ENCODE measurements around the gene GBP2.
"Not testable (repeated sequence)": the region's sequence is repeated elsewhere in the genome, so short reads cannot be mapped to it uniquely, and the experiment has no call there.

Gene GBP2

GRCh38 chr1:89126602-89127565, 970 bp upstream of the GBP2 start:
- DNase-seq (ENCODE audit: low spot score): not testable (repeated sequence)

- no peak for DNase-seq (ENCODE audit: low spot score)
These were observed 538 bp downstream of the GBP2 start for GRCh38 chr1:89125240-89125912.

GRCh38 chr1:89121641-89122040, 4.3 kb downstream of the GBP2 start:
- DNase-seq (ENCODE audit: low spot score): no peak

GRCh38 chr1:89114662-89115061, 11.3 kb downstream of the GBP2 start:
- DNase-seq (ENCODE audit: low spot score): no peak

- DNase-seq (ENCODE audit: low spot score): no peak
These were observed 12.9 kb downstream of the GBP2 start for GRCh38 chr1:89112871-89113613.

GRCh38 chr1:89104687-89105086, 21.2 kb downstream of the GBP2 start:
- DNase-seq (ENCODE audit: low spot score): no peak

- DNase-seq (ENCODE audit: low spot score): no peak
These were observed 21.8 kb downstream of the GBP2 start for GRCh38 chr1:89104147-89104546.

- no peak for DNase-seq (ENCODE audit: low spot score)
These were observed 23.9 kb downstream of the GBP2 start for GRCh38 chr1:89102021-89102420.

GRCh38 chr1:89100412-89100811, 25.5 kb downstream of the GBP2 start:
- no peak for DNase-seq (ENCODE audit: low spot score)

GRCh38 chr1:89098857-89099256, 27.1 kb downstream of the GBP2 start:
- no peak for DNase-seq (ENCODE audit: low spot score)

GRCh38 chr1:89095737-89096136, 30.2 kb downstream of the GBP2 start:
- no peak for DNase-seq (ENCODE audit: low spot score)

GRCh38 chr1:89089962-89090361, 36.0 kb downstream of the GBP2 start:
- DNase-seq (ENCODE audit: low spot score): no peak

- no peak for DNase-seq (ENCODE audit: low spot score)
These were observed 37.3 kb downstream of the GBP2 start for GRCh38 chr1:89088572-89088971.

- DNase-seq (ENCODE audit: low spot score): no peak
These were observed 38.7 kb downstream of the GBP2 start for GRCh38 chr1:89087241-89087640.

GRCh38 chr1:89085781-89086180, 40.1 kb downstream of the GBP2 start:
- peak; percentile 19 for DNase-seq (ENCODE audit: low spot score)

- DNase-seq (ENCODE audit: low spot score): no peak
These were observed 44.9 kb downstream of the GBP2 start for GRCh38 chr1:89081005-89081404.

GRCh38 chr1:89080068-89080467, 45.8 kb downstream of the GBP2 start:
- DNase-seq (ENCODE audit: low spot score): not testable (repeated sequence)

GRCh38 chr1:89072466-89073065, 53.3 kb downstream of the GBP2 start:
- DNase-seq (ENCODE audit: low spot score): not testable (repeated sequence)

- DNase-seq (ENCODE audit: low spot score): no peak
These were observed 55.4 kb downstream of the GBP2 start for GRCh38 chr1:89070509-89070908.

- no peak for DNase-seq (ENCODE audit: low spot score)
These were observed 56.0 kb downstream of the GBP2 start for GRCh38 chr1:89069951-89070350.

- no peak for DNase-seq (ENCODE audit: low spot score)
These were observed 57.6 kb downstream of the GBP2 start for GRCh38 chr1:89068291-89068690.
